Measurements from ENCODE around the gene CTNS.

CTNS gene

DNA sequence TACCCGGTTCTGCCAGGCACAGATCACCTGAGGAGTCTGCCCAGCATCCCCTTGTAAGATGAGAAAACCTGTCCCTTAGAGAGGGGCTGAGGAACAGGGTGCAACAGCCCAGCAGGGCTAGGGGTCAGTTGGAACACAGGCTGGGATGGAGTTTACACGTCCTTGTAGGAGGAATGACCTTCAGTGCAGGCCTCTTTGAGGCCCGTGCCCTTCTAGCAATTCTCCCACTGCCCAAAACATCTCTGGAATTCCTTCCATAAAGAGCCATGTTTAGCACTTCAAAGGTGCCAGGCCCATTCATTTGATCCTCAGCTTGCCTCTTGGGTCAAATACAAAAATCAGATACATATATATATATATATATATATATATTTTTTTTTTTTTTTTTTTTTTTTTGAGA is 4.5 kb downstream of the CTNS start:
- Histone ChIP-seq H3K27ac (ENCODE audit: low read depth, low read length) (no peak overlapping the region), H3K4me1 (ENCODE audit: control insufficient read depth in 1 of 2, insufficient read depth in 2 of 2, low read length in 2 of 2) (peaks cover 0 to 4% of the 10 kb centered on the region in 2 donors), H3K36me3 (ENCODE audit: control insufficient read depth in 1 of 2, insufficient read depth in 2 of 2, low read length in 2 of 2) (peaks cover 0 to 6% of the 10 kb centered on the region in 2 donors), H3K4me3 (ENCODE audit: low read depth in 1 of 2, low read length in 2 of 2) (no peak overlapping the region), H3K9me3 (ENCODE audit: control insufficient read depth in 1 of 2, low read length in 2 of 2) (no peaks in the 10 kb centered on the region), H3K27me3 (ENCODE audit: control insufficient read depth in 1 of 2, insufficient read depth in 2 of 2, low read length in 2 of 2) (no peaks in the 10 kb centered on the region), H3K9ac (ENCODE audit: low read depth in 1 of 2, low read length in 2 of 2) (no peak overlapping the region)

DNA sequence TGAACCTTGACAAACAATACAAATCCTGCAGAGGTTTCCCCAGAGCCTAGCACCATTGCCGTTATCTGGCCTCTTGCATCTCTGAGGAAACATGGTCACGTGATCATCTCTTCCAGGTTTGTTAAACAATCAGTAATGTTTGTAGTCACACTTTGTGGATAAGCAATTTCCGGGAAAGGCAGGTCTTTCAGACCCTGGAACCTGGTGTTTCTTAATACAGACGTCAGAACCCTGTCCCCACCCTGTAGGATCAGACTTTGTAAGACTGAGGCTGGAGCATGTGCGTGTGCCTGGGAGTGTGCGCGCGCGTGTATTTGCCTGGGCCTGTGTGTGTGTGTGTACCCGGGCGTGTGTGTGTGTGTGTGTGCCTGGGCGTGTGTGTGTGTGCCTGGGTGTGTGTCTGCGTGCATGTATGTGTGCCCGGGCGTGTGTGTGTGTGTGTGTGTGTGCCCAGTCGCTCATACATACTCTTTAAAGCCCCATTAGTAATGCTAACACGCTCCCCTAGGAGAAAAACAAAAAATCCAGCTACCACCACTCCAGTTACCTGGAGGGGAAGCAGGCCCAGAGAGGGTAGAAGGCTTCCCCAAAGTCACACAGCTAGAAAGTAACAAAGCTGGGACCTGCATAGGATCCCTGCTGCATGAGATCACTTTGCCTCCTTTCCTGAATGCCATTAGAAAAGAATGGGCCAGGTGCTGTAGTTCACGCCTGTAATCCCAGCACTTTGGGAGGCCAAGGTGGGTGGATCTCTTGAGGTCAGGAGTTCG is 5.3 kb downstream of the CTNS start:
- no peak overlapping the region for H3K27ac ChIP-seq (ENCODE audit: low read depth, low read length)
- H3K4me1 ChIP-seq (ENCODE audit: control insufficient read depth in 1 of 2, insufficient read depth in 2 of 2, low read length in 2 of 2): peaks cover 0 to 4% of the 10 kb centered on the region in 2 donors
- no peaks in the 10 kb centered on the region for H3K27me3 ChIP-seq (ENCODE audit: control insufficient read depth in 1 of 2, insufficient read depth in 2 of 2, low read length in 2 of 2)
- no peak overlapping the region for H3K9ac ChIP-seq (ENCODE audit: low read depth in 1 of 2, low read length in 2 of 2)
- no peak overlapping the region for H3K4me3 ChIP-seq (ENCODE audit: low read depth in 1 of 2, low read length in 2 of 2)
- peaks cover 3 to 8% of the 10 kb centered on the region in 2 donors for H3K36me3 ChIP-seq (ENCODE audit: control insufficient read depth in 1 of 2, insufficient read depth in 2 of 2, low read length in 2 of 2)
- H3K9me3 ChIP-seq (ENCODE audit: control insufficient read depth in 1 of 2, low read length in 2 of 2): no peaks in the 10 kb centered on the region

DNA sequence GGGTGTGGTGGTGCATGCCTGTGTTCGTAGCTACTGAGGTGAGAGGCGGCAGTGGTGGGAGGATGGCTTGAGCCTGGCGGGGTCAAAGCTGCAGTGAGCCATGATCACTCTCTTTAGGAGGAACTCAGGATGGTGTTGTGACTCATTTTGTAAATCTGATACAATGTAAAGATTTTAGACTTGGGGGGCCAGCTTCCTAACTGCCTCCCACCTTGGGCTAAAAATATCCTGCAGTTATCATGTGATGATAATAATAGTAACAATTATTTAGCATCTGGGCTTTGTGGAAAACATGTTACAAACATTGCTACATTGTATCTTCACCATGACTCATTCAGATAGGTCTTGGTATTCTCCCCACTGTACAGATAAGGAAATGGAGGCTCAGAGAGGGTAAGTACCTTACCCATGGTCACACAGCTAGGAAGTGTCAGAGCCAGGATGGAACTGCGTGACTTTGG is 7.4 kb downstream of the CTNS start:
- Histone ChIP-seq H3K4me3 (ENCODE audit: low read depth in 1 of 2, low read length in 2 of 2) (no peak overlapping the region), H3K4me1 (ENCODE audit: control insufficient read depth in 1 of 2, insufficient read depth in 2 of 2, low read length in 2 of 2) (no peaks in the 10 kb centered on the region), H3K27me3 (ENCODE audit: control insufficient read depth in 1 of 2, insufficient read depth in 2 of 2, low read length in 2 of 2) (no peaks in the 10 kb centered on the region), H3K9ac (ENCODE audit: low read depth in 1 of 2, low read length in 2 of 2) (no peak overlapping the region), H3K27ac (ENCODE audit: low read depth, low read length) (no peak overlapping the region), H3K9me3 (ENCODE audit: control insufficient read depth in 1 of 2, low read length in 2 of 2) (no peaks in the 10 kb centered on the region), H3K36me3 (ENCODE audit: control insufficient read depth in 1 of 2, insufficient read depth in 2 of 2, low read length in 2 of 2) (peaks cover 11 to 15% of the 10 kb centered on the region in 2 donors)

DNA sequence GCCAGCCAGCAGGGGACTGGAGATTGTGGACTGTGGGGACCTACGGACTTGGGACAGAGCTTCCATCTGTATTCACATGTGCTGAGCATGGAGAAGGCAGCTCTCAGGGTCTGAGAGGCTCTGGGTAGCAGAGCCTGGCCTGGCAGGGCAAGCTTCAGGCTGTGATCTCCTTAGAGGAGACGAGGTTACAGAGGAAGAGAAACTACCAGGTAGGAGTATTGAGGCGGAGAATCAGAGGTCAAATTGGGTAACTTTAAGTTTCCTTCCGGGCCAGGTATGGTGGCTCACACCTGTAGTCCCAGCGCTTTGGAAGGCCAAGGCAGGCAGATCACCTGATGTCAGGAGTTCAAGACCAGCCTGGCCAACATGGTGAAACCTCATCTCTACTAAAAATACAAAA is 8.8 kb downstream of the CTNS start:
- Histone ChIP-seq H3K4me3 (ENCODE audit: low read depth in 1 of 2, low read length in 2 of 2) (no peak overlapping the region), H3K36me3 (ENCODE audit: control insufficient read depth in 1 of 2, insufficient read depth in 2 of 2, low read length in 2 of 2) (peaks cover 11 to 22% of the 10 kb centered on the region in 2 donors), H3K27me3 (ENCODE audit: control insufficient read depth in 1 of 2, insufficient read depth in 2 of 2, low read length in 2 of 2) (no peaks in the 10 kb centered on the region), H3K9me3 (ENCODE audit: control insufficient read depth in 1 of 2, low read length in 2 of 2) (no peaks in the 10 kb centered on the region), H3K4me1 (ENCODE audit: control insufficient read depth in 1 of 2, insufficient read depth in 2 of 2, low read length in 2 of 2) (no peaks in the 10 kb centered on the region), H3K9ac (ENCODE audit: low read depth in 1 of 2, low read length in 2 of 2) (no peak overlapping the region), H3K27ac (ENCODE audit: low read depth, low read length) (no peak overlapping the region)

DNA sequence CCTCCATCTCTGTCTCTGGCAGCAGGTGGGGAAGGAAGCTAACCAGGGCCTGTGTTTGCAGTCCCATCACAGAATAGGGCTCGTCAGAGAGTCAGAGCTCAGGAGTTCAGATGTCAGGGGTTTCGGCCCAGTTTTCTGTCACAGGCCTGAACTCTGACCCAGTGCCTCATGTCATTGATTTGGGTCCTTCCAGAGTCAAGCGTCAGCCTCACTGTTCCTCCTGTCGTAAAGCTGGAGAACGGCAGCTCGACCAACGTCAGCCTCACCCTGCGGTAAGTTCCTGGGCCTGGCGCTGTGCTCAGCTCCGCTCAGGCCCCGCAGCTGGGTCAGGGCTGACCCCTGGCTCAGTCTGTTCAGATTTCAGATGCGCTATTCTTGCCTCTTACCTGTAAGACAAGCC is 10.7 kb downstream of the CTNS start:
- H3K4me1 ChIP-seq (ENCODE audit: control insufficient read depth in 1 of 2, insufficient read depth in 2 of 2, low read length in 2 of 2): no peaks in the 10 kb centered on the region
- no peak overlapping the region for H3K9ac ChIP-seq (ENCODE audit: low read depth in 1 of 2, low read length in 2 of 2)
- no peaks in the 10 kb centered on the region for H3K9me3 ChIP-seq (ENCODE audit: control insufficient read depth in 1 of 2, low read length in 2 of 2)
- peaks cover 11 to 20% of the 10 kb centered on the region in 2 donors for H3K36me3 ChIP-seq (ENCODE audit: control insufficient read depth in 1 of 2, insufficient read depth in 2 of 2, low read length in 2 of 2)
- H3K27ac ChIP-seq (ENCODE audit: low read depth, low read length): no peak overlapping the region
- no peaks in the 10 kb centered on the region for H3K27me3 ChIP-seq (ENCODE audit: control insufficient read depth in 1 of 2, insufficient read depth in 2 of 2, low read length in 2 of 2)
- no peak overlapping the region for H3K4me3 ChIP-seq (ENCODE audit: low read depth in 1 of 2, low read length in 2 of 2)

DNA sequence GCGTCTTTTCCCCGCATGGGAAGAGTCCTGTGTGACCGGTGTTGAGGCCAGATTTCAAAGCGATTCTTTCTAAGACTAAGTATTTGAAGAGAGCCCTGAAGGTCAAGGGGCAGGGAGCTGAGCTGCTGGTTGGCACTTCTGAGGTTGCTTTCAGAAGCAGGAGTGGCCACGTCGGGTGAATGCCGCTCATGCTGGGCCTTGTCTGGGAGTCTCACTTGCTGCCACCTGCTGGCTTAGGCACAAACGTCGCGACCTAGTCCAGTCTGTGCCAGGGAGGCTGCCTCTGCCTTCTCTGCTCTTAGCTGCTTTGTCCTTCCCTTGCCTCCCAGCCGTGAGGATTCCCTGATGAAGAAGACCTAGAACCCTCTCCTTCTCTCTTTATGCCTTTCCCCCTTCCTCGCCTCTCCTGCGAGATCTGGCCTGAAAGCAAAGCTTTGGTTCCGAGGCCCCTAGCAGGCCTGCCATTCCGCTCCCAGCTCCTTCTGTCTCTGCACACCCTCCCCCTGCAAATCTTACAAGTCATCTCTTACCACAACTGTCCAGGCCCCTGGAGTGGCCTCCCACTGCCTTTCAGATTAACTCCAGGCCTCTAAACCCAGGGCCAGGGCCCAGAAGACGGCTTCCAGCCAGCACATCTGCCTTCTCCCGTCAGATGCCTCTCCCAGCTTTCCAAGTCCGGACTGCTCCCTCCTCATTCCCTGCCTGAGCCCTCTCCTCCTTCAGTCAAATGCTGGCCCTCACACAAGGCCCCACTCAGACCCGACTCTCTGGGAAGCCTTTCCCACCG is 11.4 kb downstream of the CTNS start:
- H3K27ac ChIP-seq (ENCODE audit: low read depth, low read length): no peak overlapping the region
- H3K4me3 ChIP-seq (ENCODE audit: low read depth in 1 of 2, low read length in 2 of 2): no peak overlapping the region
- no peaks in the 10 kb centered on the region for H3K27me3 ChIP-seq (ENCODE audit: control insufficient read depth in 1 of 2, insufficient read depth in 2 of 2, low read length in 2 of 2)
- peaks cover 11 to 20% of the 10 kb centered on the region in 2 donors for H3K36me3 ChIP-seq (ENCODE audit: control insufficient read depth in 1 of 2, insufficient read depth in 2 of 2, low read length in 2 of 2)
- H3K9ac ChIP-seq (ENCODE audit: low read depth in 1 of 2, low read length in 2 of 2): no peak overlapping the region
- no peaks in the 10 kb centered on the region for H3K9me3 ChIP-seq (ENCODE audit: control insufficient read depth in 1 of 2, low read length in 2 of 2)
- no peaks in the 10 kb centered on the region for H3K4me1 ChIP-seq (ENCODE audit: control insufficient read depth in 1 of 2, insufficient read depth in 2 of 2, low read length in 2 of 2)

DNA sequence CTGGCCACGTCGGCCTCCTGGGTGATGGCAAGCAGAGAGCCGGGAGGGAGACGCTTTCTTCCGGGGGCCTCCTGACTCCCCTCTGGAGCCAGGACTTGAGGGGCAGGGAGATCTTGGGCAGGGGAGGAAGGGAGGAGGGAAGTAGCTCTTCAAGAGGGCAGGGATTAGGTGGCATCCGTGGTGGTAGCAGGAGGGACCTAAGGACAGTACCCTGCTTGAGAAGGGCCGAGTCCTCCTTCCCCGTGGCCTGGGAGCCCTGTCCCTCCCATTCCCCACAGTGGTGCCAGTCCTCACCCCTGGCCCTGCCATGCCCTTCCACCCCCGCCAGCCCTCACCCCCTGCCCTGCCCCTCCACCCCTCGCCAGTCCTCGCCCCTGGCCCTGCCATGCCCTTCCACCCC is 19.2 kb downstream of the CTNS start:
- H3K27ac ChIP-seq (ENCODE audit: low read depth, low read length): no peak overlapping the region
- peaks cover 7 to 13% of the 10 kb centered on the region in 2 donors for H3K4me1 ChIP-seq (ENCODE audit: control insufficient read depth in 1 of 2, insufficient read depth in 2 of 2, low read length in 2 of 2)
- H3K27me3 ChIP-seq (ENCODE audit: control insufficient read depth in 1 of 2, insufficient read depth in 2 of 2, low read length in 2 of 2): no peaks in the 10 kb centered on the region
- H3K4me3 ChIP-seq (ENCODE audit: low read depth in 1 of 2, low read length in 2 of 2): no peak overlapping the region
- H3K36me3 ChIP-seq (ENCODE audit: control insufficient read depth in 1 of 2, insufficient read depth in 2 of 2, low read length in 2 of 2): peaks cover 0 to 5% of the 10 kb centered on the region in 2 donors
- no peaks in the 10 kb centered on the region for H3K9me3 ChIP-seq (ENCODE audit: control insufficient read depth in 1 of 2, low read length in 2 of 2)
- no peak overlapping the region for H3K9ac ChIP-seq (ENCODE audit: low read depth in 1 of 2, low read length in 2 of 2)

DNA sequence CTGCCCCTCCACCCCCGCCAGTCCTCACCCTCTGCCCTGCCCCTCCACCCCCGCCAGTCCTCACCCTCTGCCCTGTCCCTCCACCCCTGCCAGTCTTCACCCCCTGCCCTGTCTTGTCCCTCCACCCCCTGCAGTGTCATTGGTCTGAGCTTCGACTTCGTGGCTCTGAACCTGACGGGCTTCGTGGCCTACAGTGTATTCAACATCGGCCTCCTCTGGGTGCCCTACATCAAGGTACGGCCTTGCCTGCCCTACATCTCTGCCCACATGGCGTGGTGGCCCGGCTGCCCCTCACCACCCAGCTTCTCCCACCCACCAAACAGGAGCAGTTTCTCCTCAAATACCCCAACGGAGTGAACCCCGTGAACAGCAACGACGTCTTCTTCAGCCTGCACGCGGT is 19.8 kb downstream of the CTNS start:
- Histone ChIP-seq H3K9ac (ENCODE audit: low read depth in 1 of 2, low read length in 2 of 2) (no peak overlapping the region), H3K4me3 (ENCODE audit: low read depth in 1 of 2, low read length in 2 of 2) (no peak overlapping the region), H3K9me3 (ENCODE audit: control insufficient read depth in 1 of 2, low read length in 2 of 2) (no peaks in the 10 kb centered on the region), H3K27me3 (ENCODE audit: control insufficient read depth in 1 of 2, insufficient read depth in 2 of 2, low read length in 2 of 2) (no peaks in the 10 kb centered on the region), H3K36me3 (ENCODE audit: control insufficient read depth in 1 of 2, insufficient read depth in 2 of 2, low read length in 2 of 2) (peaks cover 3 to 5% of the 10 kb centered on the region in 2 donors), H3K4me1 (ENCODE audit: control insufficient read depth in 1 of 2, insufficient read depth in 2 of 2, low read length in 2 of 2) (peaks cover 7 to 13% of the 10 kb centered on the region in 2 donors), H3K27ac (ENCODE audit: low read depth, low read length) (no peak overlapping the region)

DNA sequence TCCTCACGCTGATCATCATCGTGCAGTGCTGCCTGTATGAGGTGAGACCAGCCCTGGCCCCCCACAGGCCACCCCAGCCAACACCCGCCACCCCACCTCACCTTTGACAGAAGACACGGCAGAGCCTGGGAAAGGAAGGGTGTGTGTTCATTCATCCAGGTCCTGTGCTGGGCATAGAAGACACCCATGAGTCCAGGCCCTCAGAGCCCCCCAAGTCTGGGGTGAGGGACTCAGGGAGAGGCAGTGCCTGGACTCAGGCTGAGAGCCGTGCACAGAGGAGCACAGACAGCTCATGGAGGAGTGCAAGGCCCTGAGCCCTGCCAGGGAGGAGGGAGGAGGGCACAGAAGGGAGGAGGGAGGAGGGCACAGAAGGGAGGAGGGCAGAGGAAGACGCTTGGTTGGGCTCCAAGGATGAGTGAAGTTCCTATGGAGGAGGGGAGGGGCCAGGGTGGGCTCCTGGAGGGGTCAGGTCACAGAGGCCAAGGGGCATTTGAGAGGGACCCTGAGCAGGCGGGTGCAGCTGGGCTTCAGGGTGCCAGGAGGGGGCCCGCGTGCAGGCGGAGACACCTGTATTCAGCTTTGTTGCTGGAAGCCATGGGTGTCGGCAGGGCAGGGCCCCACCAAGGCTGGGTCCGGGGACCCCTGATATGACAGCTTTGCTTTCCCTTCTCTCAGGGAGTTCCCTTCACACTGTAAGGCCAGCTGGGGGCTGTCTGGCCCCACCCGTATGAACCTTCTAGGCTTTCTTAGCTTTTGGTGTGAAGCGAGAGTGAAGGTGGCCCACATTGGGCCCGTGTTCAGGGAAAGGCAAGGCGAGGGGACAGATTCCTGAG is 20.4 kb downstream of the CTNS start:
- no peak overlapping the region for H3K9ac ChIP-seq (ENCODE audit: low read depth in 1 of 2, low read length in 2 of 2)
- H3K4me3 ChIP-seq (ENCODE audit: low read depth in 1 of 2, low read length in 2 of 2): no peak overlapping the region
- H3K9me3 ChIP-seq (ENCODE audit: control insufficient read depth in 1 of 2, low read length in 2 of 2): no peaks in the 10 kb centered on the region
- peaks cover 7 to 13% of the 10 kb centered on the region in 2 donors for H3K4me1 ChIP-seq (ENCODE audit: control insufficient read depth in 1 of 2, insufficient read depth in 2 of 2, low read length in 2 of 2)
- no peak overlapping the region for H3K27ac ChIP-seq (ENCODE audit: low read depth, low read length)
- no peaks in the 10 kb centered on the region for H3K27me3 ChIP-seq (ENCODE audit: control insufficient read depth in 1 of 2, insufficient read depth in 2 of 2, low read length in 2 of 2)
- H3K36me3 ChIP-seq (ENCODE audit: control insufficient read depth in 1 of 2, insufficient read depth in 2 of 2, low read length in 2 of 2): peaks cover 5 to 7% of the 10 kb centered on the region in 2 donors

DNA sequence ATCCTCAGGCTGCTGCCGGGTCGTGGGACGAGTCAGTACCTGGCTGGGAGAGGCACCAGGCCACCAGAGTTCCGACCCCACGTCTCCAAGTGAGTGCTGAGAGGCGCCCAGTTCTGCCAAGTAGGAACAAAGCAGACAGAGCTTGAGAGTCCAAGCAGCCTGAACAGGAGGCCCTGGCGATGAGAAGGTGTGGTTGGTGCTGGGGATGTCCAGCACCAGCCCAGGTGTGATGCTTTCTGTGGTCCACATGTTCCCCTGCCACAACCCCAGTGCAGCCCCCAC is 21.0 kb downstream of the CTNS start:
- Histone ChIP-seq H3K36me3 (ENCODE audit: control insufficient read depth in 1 of 2, insufficient read depth in 2 of 2, low read length in 2 of 2) (peaks cover 5 to 7% of the 10 kb centered on the region in 2 donors), H3K27me3 (ENCODE audit: control insufficient read depth in 1 of 2, insufficient read depth in 2 of 2, low read length in 2 of 2) (no peaks in the 10 kb centered on the region), H3K4me1 (ENCODE audit: control insufficient read depth in 1 of 2, insufficient read depth in 2 of 2, low read length in 2 of 2) (peaks cover 7 to 13% of the 10 kb centered on the region in 2 donors), H3K9me3 (ENCODE audit: control insufficient read depth in 1 of 2, low read length in 2 of 2) (no peaks in the 10 kb centered on the region), H3K9ac (ENCODE audit: low read depth in 1 of 2, low read length in 2 of 2) (no peak overlapping the region), H3K4me3 (ENCODE audit: low read depth in 1 of 2, low read length in 2 of 2) (no peak overlapping the region), H3K27ac (ENCODE audit: low read depth, low read length) (no peak overlapping the region)
